IPS-18c (cell line): Measurements from ENCODE around the gene REG1B.

Experiments
- H3K4me3 ChIP-seq: 2 replicates; pipeline ENCODE4 v1.7.0; 2013; ENCODE audit warnings: low read depth, mild to moderate bottlenecking, low read length, moderate library complexity; ENCODE audit not compliant: insufficient read depth
- H3K9me3 ChIP-seq: one replicate; pipeline ENCODE4 v1.6.1; 2013; ENCODE audit warnings: mild to moderate bottlenecking, low read length, moderate library complexity; ENCODE audit not compliant: control insufficient read depth, insufficient read depth

The REG1B gene, protein sequence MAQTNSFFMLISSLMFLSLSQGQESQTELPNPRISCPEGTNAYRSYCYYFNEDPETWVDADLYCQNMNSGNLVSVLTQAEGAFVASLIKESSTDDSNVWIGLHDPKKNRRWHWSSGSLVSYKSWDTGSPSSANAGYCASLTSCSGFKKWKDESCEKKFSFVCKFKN

DNA sequence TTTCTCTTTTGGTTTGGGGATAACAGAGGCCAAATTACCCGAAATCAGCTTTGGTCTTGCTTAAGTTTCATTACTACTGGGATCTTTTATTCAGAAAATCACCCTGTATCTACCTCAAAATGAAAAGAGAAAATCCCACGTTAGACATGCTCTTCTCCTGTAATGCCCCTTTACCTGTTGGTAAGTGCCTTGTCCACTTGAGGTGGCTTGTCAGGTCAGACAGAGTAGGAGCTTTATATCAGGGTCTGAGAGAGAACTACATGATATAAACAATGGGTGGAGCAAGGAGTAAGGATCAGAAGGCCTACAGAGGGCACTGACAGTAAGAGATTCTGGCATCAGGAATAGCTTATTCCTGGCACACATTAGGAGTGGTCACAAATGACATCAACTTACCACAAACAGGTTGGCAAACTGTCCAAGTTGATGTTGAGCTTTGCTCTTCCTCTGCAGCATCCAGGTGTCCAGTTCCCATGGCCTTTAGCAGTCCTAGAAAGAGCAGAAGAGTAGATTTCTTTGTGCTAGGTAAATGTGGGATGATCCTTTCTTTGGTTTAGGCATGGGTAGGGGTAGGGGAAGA lies at the start of gene REG1B:
REG1B (minus strand) TSS at position 209 of the 580 bp plus-strand sequence. CDS start 381 bp downstream, outside the sequence.
- Histone ChIP-seq H3K9me3 (no peaks in the 10 kb centered on the region), H3K4me3 (no peak within 1 kb of the TSS)

DNA sequence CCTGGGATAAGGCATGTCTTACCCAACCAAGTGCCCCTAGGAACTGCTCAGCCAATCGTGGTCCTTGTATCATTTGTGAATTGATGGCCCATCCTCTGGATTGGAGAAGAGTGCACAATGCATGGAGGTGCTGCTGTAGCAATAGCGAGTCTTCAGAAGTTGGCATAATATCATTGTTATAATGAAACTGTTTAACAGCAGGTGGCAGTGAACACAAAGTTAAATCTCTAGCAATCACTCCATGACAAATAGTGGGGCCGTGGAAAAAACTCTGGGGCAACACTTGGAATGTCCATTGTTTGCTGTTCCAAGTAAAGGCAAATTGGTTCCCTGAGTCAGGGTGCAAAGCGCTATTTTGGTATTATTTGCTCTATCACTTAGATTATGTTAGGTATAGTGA lies 43.9 kb upstream of the REG1B start:
- Histone ChIP-seq H3K9me3 (no peaks in the 10 kb centered on the region), H3K4me3 (no peak overlapping the region)

DNA sequence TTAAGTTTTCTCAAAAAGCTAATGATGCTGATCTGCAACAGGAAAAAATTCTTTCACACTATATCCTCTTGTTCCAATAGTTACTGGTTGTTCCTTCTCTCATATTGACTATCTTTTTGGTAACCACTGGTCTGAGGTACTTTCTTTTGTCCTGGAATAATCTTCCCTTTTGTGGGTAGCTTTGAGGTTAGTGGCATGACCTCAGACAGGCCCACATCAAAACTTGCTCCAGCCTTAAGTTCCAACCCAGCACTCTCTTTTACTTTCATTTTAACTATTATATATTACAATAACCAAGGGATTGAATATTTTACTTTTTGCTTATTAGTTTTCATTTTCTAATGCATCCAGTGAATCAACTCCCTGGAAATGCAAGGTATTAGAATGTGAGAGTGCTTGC lies 42.0 kb upstream of the REG1B start:
- no peak overlapping the region for H3K4me3 ChIP-seq
- H3K9me3 ChIP-seq = no peaks in the 10 kb centered on the region

DNA sequence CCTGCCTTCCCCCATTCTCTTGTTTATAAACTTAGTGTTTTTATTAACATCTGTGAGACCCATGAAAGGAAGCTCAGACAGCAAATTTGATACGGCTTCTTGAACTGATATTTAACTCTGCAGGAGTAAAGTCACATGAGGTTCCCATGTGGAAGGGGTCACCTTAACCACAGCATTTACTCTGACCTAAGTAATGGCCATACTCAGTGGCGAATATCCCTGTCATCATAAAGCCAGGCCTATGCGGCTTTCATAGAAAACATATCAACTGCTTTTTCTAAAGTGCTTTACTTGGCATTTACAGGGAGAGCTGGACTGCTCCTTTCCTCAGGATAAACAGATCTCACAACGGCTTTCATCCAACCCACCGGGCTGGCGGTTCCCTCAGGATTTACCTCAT lies 41.5 kb upstream of the REG1B start:
- Histone ChIP-seq H3K4me3 (no peak overlapping the region), H3K9me3 (no peaks in the 10 kb centered on the region)

DNA sequence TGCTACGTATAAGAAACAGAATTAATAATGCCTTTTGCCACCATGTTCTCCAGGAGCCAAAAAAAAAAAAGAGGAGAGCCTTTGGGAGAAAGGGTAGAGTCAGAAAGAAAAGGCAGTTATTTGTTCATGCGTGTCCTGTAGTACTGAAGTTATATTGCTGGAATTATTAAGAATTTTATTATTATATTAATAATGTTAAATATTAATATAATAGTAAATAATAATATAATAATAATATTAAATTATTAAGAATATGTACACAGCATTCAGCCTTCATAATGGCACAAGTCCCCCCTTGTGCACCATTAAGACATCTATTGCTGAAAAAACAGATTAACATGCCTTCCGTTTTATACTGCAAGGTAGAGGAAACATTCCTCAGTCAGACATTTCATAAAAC lies 40.6 kb upstream of the REG1B start:
- no peaks in the 10 kb centered on the region for H3K9me3 ChIP-seq
- no peak overlapping the region for H3K4me3 ChIP-seq

DNA sequence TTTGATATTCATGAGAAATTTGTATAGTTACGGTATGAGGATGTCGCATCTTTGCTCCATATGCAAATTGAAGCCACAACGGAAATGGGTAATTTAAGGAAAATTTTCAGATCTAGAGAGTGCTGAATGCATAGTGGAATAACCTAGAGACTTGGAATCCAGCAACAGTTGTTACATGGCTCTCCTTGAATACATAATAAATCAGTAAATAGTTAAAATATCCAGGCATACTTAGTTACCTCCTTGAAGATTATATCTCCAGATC lies 37.9 kb upstream of the REG1B start:
- no peak overlapping the region for H3K4me3 ChIP-seq

DNA sequence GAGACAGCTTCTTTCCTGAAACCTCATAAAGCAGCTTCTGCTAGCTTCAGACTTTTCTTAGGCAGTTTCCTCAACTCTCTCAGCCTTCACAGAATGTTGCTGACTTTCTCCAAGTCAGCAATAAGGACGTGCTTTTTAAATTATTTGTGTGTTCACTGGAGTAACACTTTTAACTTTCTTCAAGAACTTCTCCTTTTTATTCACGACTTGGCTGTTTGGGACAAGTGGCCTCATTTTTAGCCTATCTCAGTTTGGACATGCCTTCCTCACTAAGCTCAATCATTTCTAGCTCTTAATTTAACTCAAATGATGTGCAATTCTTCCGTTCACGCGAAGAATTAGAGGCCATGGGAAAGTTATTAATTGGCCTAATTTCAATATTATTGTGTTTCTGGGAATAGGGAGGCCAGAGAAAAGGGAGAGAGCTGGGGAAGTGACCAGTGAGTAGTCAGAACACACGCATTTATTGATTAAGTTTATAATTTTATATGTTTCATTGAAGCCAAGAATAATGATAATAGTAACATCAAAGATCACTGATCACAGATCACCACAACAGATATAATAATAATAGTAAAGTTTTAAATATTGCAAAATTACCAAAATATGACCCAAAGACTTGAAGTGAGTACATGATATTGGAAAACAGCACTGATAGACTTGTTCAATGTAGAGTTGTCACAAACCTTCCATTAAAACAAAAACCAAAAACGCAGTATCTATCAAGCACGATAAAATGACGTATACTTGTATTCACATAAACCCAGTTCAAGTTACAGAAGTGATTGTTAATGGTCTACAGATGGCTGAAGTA lies 37.3 kb upstream of the REG1B start:
- Histone ChIP-seq H3K4me3 (no peak overlapping the region), H3K9me3 (no peaks in the 10 kb centered on the region)

More for the DNA sequence above, 37.9 kb upstream of the REG1B start:
- H3K9me3 ChIP-seq = no peaks in the 10 kb centered on the region

DNA sequence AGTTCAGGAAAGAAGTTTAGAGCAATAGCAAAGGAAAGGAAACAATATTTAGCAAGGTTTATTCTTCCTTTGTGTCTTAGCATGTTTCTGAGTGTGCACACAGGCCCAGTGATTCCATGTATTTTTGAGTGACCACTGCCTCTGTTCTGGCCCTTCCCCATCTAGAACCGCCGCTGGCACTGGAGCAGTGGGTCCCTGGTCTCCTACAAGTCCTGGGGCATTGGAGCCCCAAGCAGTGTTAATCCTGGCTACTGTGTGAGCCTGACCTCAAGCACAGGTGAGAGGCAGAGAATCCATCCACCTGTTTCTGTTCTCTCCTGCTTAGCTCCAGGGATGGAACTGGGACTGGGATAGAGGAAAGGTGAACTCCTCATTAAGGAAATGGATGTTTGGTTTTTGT lies 34.9 kb upstream of the REG1B start:
- Histone ChIP-seq H3K9me3 (no peaks in the 10 kb centered on the region), H3K4me3 (no peak overlapping the region)

DNA sequence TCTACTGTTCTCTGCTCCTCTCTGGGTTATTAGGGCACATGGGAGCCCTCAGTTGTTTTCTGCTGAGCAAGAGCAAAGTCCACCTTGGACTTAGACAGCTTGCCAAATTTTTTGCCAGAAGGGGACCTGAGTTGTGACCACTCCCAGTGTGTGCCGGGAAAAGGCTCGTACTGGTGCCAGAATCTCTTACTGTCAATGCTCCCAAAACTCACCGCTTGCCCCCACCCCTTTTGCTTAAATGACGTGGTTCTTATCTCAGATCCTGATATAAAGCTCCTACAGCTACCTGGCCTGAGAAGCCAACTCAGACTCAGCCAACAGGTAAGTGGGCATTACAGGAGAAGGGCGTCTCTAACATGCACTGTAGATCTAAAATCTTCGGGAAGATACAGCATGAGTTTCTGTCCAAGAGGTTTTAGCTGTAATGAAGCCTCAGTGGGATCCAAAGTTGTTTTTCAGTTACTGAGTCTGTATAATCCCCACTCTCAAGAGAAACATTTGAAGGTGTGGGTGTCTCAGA lies 32.5 kb upstream of the REG1B start, which contains the start of gene REG1A:
REG1A (plus strand) TSS at position 295 of the 520 bp plus-strand sequence. CDS start 374 bp downstream, outside the sequence.
- Histone ChIP-seq H3K4me3 (no peak within 1 kb of the TSS), H3K9me3 (no peaks in the 10 kb centered on the region)

DNA sequence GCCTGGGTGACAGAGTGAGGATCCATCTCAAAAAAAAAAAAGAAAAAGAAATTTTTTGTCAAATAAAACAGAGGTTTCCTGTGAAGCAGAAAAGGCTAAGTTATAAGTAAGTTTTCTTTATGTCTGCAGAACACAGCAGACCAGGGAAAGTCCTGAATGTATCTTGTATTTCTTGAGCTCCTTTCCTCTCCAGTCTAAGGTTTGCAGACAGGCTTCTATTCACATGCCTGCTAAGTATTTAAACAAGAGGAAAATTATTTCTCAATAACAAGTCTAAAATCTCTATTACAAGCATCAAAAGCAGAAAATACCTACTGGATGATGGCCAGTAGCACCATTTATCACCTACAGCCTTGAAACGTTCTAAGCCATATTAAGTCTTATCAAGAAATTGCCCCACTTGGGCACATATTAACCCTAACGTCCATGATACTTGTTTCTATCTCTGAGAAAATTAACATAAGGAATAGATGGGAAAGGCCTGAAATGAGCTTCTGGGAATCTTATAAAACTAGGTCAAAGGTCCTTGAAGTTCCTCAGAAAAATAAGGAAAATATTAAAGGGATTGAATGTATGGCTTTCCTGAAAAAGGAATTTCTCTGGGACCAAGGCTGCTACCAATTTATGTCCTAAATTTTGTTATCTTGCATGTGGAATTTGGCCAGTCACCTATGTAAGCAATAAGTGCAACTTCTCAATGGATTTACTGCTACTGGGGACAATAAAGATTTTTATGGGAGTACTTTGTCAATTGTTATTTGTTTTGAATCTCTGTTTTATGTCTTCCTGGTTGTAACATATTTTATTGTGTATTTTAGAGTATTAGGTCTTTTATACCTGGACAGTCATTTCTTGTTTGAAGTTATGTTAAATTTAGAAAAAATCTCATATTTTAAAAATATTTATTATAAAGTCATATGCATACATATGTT lies 29.5 kb upstream of the REG1B start:
- Histone ChIP-seq H3K4me3 (no peak overlapping the region), H3K9me3 (no peaks in the 10 kb centered on the region)

DNA sequence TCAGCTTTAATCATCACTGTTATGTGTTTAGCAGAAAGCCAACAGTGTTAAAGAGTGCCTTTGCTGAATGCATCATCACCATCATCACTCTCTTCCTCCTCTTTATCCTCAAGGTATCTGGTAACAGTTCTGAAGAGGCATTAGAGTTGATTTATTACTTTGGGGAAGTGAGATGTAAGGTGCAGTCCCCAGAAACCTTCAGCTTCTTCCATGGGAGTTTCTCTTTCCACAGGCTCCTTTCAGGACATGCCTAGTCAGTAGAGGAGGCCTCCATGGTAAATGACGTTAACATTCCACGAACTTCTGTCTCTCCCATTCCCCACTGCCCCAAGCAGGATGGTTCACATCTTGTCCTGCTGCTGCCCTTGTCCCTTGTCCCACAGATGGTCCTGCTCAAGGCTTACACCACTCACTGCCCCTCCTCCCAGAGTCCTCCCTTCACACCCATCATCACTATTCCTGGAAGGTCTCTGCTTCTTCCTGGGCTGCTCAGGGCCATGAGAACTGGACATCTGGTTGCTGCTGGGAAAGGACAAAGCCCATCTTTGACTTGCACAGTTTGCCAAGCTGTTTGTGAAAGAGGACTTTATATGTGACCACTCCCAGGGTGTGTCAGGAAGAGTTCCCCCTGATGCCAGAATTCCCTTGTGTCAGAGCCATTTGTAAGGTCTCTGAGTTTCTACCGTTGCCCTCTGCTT lies 27.2 kb upstream of the REG1B start:
- no peak overlapping the region for H3K4me3 ChIP-seq
- no peaks in the 10 kb centered on the region for H3K9me3 ChIP-seq

DNA sequence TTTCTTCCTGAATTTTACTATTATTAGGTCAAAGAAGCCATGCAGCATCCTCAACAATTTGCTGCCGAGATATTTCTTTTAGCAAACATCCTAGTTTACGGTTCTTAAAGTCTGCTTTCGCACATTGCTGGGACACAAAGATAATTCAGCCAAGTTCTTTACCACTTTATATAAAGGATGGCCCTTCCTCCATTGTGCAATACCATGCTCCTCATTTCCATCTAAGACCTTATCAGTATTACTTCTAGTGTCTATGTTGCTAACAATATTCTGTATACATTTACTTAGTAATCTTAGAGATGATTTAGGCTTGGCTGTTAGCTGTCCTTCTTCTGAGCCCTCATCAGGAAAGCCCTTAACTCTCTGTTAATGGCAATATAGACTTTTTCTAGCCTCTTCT lies 24.5 kb upstream of the REG1B start:
- Histone ChIP-seq H3K4me3 (no peak overlapping the region), H3K9me3 (no peaks in the 10 kb centered on the region)

DNA sequence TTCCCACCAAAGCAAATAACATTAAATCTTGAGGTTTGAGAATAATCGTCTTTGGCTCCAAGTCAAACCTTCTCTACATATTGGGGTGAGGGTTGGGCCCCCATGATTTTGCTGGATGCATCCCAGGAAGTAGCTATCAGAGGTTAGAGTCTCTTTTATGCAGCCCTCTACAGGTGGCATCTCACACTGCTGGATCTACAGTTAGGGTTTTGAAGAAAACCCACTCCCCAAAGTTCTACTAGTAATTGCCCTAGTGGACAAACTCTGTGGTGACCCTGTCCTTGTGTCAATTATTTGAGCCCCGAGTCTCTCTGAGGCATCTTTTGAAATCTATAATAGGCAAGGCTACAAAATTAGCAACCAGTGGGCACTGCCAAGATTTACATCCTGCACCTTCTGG lies 17.5 kb upstream of the REG1B start:
- no peaks in the 10 kb centered on the region for H3K9me3 ChIP-seq
- H3K4me3 ChIP-seq = no peak overlapping the region

DNA sequence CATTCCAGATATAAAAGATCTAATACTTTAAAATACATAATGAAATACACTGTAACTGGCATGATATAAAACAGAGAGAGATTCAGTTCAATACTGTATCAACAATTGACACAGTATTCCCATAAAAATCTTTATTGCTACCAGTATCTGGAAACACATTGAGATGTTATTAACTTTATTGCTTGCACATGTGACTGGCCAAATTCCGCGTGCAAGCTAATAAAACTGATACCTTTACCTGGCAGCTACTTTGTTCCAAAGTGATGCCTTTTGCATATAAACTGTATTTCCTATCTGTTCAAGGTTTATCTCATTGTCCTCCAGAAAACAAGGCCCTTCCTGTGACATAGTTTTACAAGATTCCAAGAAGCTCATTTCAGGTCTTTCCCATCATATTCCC lies 15.4 kb upstream of the REG1B start:
- H3K9me3 ChIP-seq = no peaks in the 10 kb centered on the region
- H3K4me3 ChIP-seq = no peak overlapping the region

DNA sequence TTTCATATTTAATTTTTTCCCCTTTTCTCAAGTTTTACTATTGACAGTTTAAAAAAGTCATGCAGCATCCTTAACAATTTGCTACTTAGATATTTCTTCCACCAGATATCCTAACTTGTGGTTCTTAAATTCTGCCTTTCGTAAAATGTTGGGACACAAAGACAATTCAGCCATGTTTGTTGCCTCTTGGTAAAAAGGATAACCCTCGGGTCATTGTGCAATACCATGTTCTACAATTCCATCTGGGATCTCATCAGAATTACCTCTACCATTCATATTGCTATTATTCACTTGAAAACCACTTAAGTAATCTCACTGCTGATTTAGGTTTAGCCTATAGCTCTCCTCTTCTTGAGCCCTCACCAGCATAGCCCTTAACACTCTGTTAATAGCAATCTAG lies 13.2 kb upstream of the REG1B start:
- no peak overlapping the region for H3K4me3 ChIP-seq
- H3K9me3 ChIP-seq = no peaks in the 10 kb centered on the region

DNA sequence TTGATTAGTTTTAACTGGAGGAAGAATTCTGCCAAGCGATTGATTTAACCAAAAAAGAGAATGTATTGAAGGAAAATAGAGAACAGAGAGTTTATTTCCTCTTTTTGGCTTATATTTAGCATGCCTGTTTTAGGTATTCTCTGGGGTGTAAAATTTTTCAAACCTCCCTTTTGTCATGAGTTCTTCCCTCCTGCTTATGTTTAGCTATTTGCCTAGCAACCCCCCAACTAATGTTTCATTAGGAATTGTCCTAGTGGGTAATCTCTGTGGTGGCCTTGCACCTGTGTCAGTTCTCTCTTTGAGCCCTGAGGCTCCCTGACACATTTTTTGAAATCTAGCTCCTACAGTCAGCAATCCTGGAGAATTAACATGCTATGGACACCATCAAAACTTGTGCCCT lies 12.5 kb upstream of the REG1B start:
- Histone ChIP-seq H3K4me3 (no peak overlapping the region), H3K9me3 (no peaks in the 10 kb centered on the region)

DNA sequence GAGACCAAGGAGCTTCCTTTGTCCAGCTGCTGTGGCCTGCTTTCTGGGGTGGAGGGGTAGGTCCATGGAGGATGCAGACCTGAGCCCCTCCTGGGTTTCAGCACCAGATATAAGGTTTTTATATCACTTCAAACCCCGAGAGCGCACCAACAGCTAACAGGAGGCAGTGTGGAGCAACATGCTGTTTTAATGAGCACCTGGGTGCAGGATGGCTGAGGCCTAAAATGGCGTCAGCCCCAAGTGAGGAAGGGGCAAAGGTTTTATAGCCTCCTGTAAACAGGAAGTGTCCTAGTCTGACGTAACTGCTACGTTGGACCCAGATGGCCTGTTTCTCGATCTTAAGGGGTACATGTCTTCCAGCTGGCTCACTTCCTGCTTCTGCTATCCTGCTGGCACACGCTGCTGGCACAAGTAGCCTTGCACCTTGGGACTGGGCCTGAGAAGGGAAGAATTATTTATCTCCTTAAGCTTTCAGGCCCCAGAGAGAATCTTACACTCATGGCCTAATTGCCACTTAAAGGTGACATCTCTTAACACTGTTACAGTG lies 11.4 kb upstream of the REG1B start:
- H3K4me3 ChIP-seq = no peak overlapping the region
- H3K9me3 ChIP-seq = no peaks in the 10 kb centered on the region
